ENCODE results near the gene AGPAT2.

AGPAT2 gene

GRCh38 chr9:136700959-136701667 is 13.9 kb upstream of the AGPAT2 start:
- Mint-ChIP-seq H3K9me3 (no peaks in the 10 kb centered on the region), H3K27ac (no peak overlapping the region), H3K27me3 (ENCODE audit: low read depth, poor library complexity) (peaks cover 59% of the 10 kb centered on the region), H3K4me3 (peak overlapping the region; percentile 69), H3K36me3 (ENCODE audit: low read depth) (no peaks in the 10 kb centered on the region), H3K4me1 (peaks cover 38% of the 10 kb centered on the region)
- TF ChIP-seq CTCF (IDR thresholded peaks at IDR 0.05) = no peak
- DNase-seq = no peak

- H3K27ac Mint-ChIP-seq = no peak overlapping the region
- no peak overlapping the region for H3K4me3 Mint-ChIP-seq
Measured at GRCh38 chr9:136700304-136700703, 13.0 kb upstream of the AGPAT2 start.

GRCh38 chr9:136698635-136699246 is 11.5 kb upstream of the AGPAT2 start:
- Mint-ChIP-seq H3K27me3 (ENCODE audit: low read depth, poor library complexity) (peaks cover 47% of the 10 kb centered on the region), H3K36me3 (ENCODE audit: low read depth) (no peaks in the 10 kb centered on the region), H3K9me3 (no peaks in the 10 kb centered on the region), H3K4me3 (no peak overlapping the region), H3K4me1 (peaks cover 43% of the 10 kb centered on the region), H3K27ac (no peak overlapping the region)
- no peak for TF ChIP-seq CTCF (IDR thresholded peaks at IDR 0.05)
- no peak for DNase-seq

More at GRCh38 chr9:136700304-136700703, 13.0 kb upstream of the AGPAT2 start:
- no peaks in the 10 kb centered on the region for H3K36me3 Mint-ChIP-seq (ENCODE audit: low read depth)
- TF ChIP-seq CTCF (IDR thresholded peaks at IDR 0.05) = no peak
- no peak for DNase-seq
- no peaks in the 10 kb centered on the region for H3K9me3 Mint-ChIP-seq
- H3K4me1 Mint-ChIP-seq = peaks cover 38% of the 10 kb centered on the region
- peaks cover 52% of the 10 kb centered on the region for H3K27me3 Mint-ChIP-seq (ENCODE audit: low read depth, poor library complexity)

- Mint-ChIP-seq H3K27me3 (ENCODE audit: low read depth, poor library complexity) (peaks cover 40% of the 10 kb centered on the region), H3K27ac (no peak overlapping the region), H3K4me1 (peaks cover 41% of the 10 kb centered on the region), H3K36me3 (ENCODE audit: low read depth) (no peaks in the 10 kb centered on the region), H3K4me3 (no peak overlapping the region), H3K9me3 (no peaks in the 10 kb centered on the region)
- TF ChIP-seq CTCF (IDR thresholded peaks at IDR 0.05) = no peak
- no peak for DNase-seq
Measured at GRCh38 chr9:136697821-136698526, 10.7 kb upstream of the AGPAT2 start.

- no peaks in the 10 kb centered on the region for H3K9me3 Mint-ChIP-seq
- peaks cover 33% of the 10 kb centered on the region for H3K27me3 Mint-ChIP-seq (ENCODE audit: low read depth, poor library complexity)
- no peak overlapping the region for H3K4me3 Mint-ChIP-seq
- no peak for TF ChIP-seq CTCF (IDR thresholded peaks at IDR 0.05)
- peaks cover 44% of the 10 kb centered on the region for H3K4me1 Mint-ChIP-seq
- peak; percentile 8 for DNase-seq
- peak overlapping the region; percentile 48 for H3K27ac Mint-ChIP-seq
- no peaks in the 10 kb centered on the region for H3K36me3 Mint-ChIP-seq (ENCODE audit: low read depth)
Measured at GRCh38 chr9:136697146-136697820, 10.0 kb upstream of the AGPAT2 start.

All from nephron progenitor cell (in vitro differentiated cells).